AG04449 (cell line): ENCODE data around the gene GDPD2.

Experiments
- CTCF ChIA-PET: fragments of 350-600 bp; formaldehyde crosslinking; extraction: SDS; loops from one replicate; lab custom pipeline; 2021; ENCODE audit warnings: antibody characterized with exemption; lab: Yijun Ruan, JAX
- POLR2A ChIA-PET: fragments of 400-600, 350-600 bp; formaldehyde crosslinking; extraction: SDS; loops from one replicate; lab custom pipeline; 2020; ENCODE audit warnings: antibody characterized with exemption, inconsistent platforms; lab: Yijun Ruan, JAX
- DNase-seq: peaks from one replicate; pipeline ENCODE4 v3.0.0-alpha.2; 2010; ENCODE audit warnings: low read depth, low spot score
- H3K4me3 ChIP-seq: 2 replicates; pipeline ENCODE4 v1.5.1; 2011; ENCODE audit warnings: low read depth, mild to moderate bottlenecking, control low read depth, low read length
- CTCF ChIP-seq: IDR thresholded peaks from one replicate; pipeline ENCODE4 v1.5.1; 2011; ENCODE audit warnings: mild to moderate bottlenecking, moderate library complexity, low read length, control low read depth, inconsistent platforms; ENCODE audit not compliant: insufficient read depth; ENCODE audit errors: missing control alignments

GDPD2 gene

GRCh38 chrX:70411475-70411874 is 11.6 kb upstream of the GDPD2 start:
- H3K4me3 ChIP-seq: no peak overlapping the region
- DNase-seq: no peak
- POLR2A ChIA-PET: no interaction called here
- no peak for TF ChIP-seq CTCF
- CTCF ChIA-PET: interaction anchor here (1.1 kb wide), 1 partner anchor 40 kb away, joined by 4 read pairs; no protein-coding TSS in a partner anchor

- ChIA-PET CTCF (interaction anchor here (5.2 kb wide), 1 partner anchor 12 kb away, joined by 31 read pairs; no protein-coding TSS in a partner anchor), POLR2A (interaction anchor here (0.5 kb wide), 1 partner anchor 944 kb away, joined by 3 read pairs; the partner anchor contains the start of gene TAF1)
- no peak for DNase-seq
- no peak overlapping the region for H3K4me3 ChIP-seq
- no peak for TF ChIP-seq CTCF
Measured at GRCh38 chrX:70421618-70422017, 1.5 kb upstream of the GDPD2 start.

- CTCF ChIA-PET: interaction anchor here (1.4 to 5.2 kb wide), 3 partner anchors 10 to 241 kb away, joined by 3 to 31 read pairs (median 8); no protein-coding TSS in a partner anchor
- DNase-seq: no peak
- POLR2A ChIA-PET: interaction anchor here (0.7 kb wide), 1 partner anchor 10 kb away, joined by 3 read pairs; no protein-coding TSS in a partner anchor
- H3K4me3 ChIP-seq: no peak overlapping the region
- no peak for TF ChIP-seq CTCF
Measured at GRCh38 chrX:70423936-70424675, 992 bp downstream of the GDPD2 start.

- TF ChIP-seq CTCF: no peak
- ChIA-PET POLR2A (interaction anchor here (0.7 kb wide), 1 partner anchor 9 kb away, joined by 3 read pairs; no protein-coding TSS in a partner anchor), CTCF (interaction anchor here (5.2 kb wide), 1 partner anchor 9 kb away, joined by 31 read pairs; no protein-coding TSS in a partner anchor)
- no peak for DNase-seq
- H3K4me3 ChIP-seq: no peak overlapping the region
Measured at GRCh38 chrX:70424801-70425200, 1.7 kb downstream of the GDPD2 start.

- H3K4me3 ChIP-seq: no peak overlapping the region
- CTCF ChIA-PET: no interaction called here
- TF ChIP-seq CTCF: no peak
- POLR2A ChIA-PET: no interaction called here
- DNase-seq: no peak
Measured at GRCh38 chrX:70426286-70427278, 3.5 kb downstream of the GDPD2 start.
